ENCODE measurements around the gene LGI4. TPM values are rescaled to one million over a fixed set of nuclear protein-coding genes. Genes with fewer than 3 reads are reported as not detected.

Gene LGI4
- total RNA-seq, 1 donor from 2014 or later = 9.0 TPM

- ATAC-seq = no peak
- intact Hi-C loops (cut with micrococcal nuclease) = no loop called here
Observed at GRCh38 chr19:35095667-35096368, 39.0 kb downstream of the LGI4 start.

GRCh38 chr19:35094656-35095055 is 40.2 kb downstream of the LGI4 start:
- intact Hi-C loops (cut with micrococcal nuclease) = no loop called here
- DNase-seq = no peak
- no peak for ATAC-seq

More at GRCh38 chr19:35095667-35096368, 39.0 kb downstream of the LGI4 start:
- DNase-seq = no peak

- ATAC-seq (no peak), DNase-seq (no peak)
- intact Hi-C loops (cut with micrococcal nuclease) = no loop called here
Observed at GRCh38 chr19:35093941-35094647, 40.8 kb downstream of the LGI4 start.

- DNase-seq (no peak), ATAC-seq (no peak)
- intact Hi-C loops (cut with micrococcal nuclease) = no loop called here
Observed at GRCh38 chr19:35093430-35093829, 41.4 kb downstream of the LGI4 start.

- no peak for DNase-seq
- intact Hi-C loops (cut with micrococcal nuclease) = no loop called here
- peak; percentile 94 for ATAC-seq
Observed at GRCh38 chr19:35090506-35091214, 44.2 kb downstream of the LGI4 start.

- intact Hi-C loops (cut with micrococcal nuclease) = no loop called here
- ATAC-seq = no peak
Observed at GRCh38 chr19:35090160-35090505, 44.7 kb downstream of the LGI4 start.

GRCh38 chr19:35089554-35089953 is 45.3 kb downstream of the LGI4 start:
- ATAC-seq (no peak), DNase-seq (no peak)
- intact Hi-C loops (cut with micrococcal nuclease) = no loop called here

More at GRCh38 chr19:35090160-35090505, 44.7 kb downstream of the LGI4 start:
- no peak for DNase-seq

- ATAC-seq (no peak), DNase-seq (no peak)
- intact Hi-C loops (cut with micrococcal nuclease) = no loop called here
Observed at GRCh38 chr19:35088131-35088913, 46.5 kb downstream of the LGI4 start.

GRCh38 chr19:35087393-35087792 is 47.5 kb downstream of the LGI4 start:
- intact Hi-C loops (cut with micrococcal nuclease) = no loop called here
- DNase-seq = no peak
- ATAC-seq = no peak

GRCh38 chr19:35086455-35086854 is 48.4 kb downstream of the LGI4 start:
- intact Hi-C loops (cut with micrococcal nuclease) = no loop called here
- ATAC-seq (no peak), DNase-seq (no peak)

- ATAC-seq (no peak), DNase-seq (no peak)
- intact Hi-C loops (cut with micrococcal nuclease) = no loop called here
Observed at GRCh38 chr19:35085947-35086346, 48.9 kb downstream of the LGI4 start.

- intact Hi-C loops (cut with micrococcal nuclease) = no loop called here
- DNase-seq (no peak), ATAC-seq (no peak)
Observed at GRCh38 chr19:35084509-35084762, 50.4 kb downstream of the LGI4 start.

GRCh38 chr19:35083691-35084508 is 51.0 kb downstream of the LGI4 start:
- no peak for DNase-seq
- intact Hi-C loops (cut with micrococcal nuclease) = no loop called here
- no peak for ATAC-seq

GRCh38 chr19:35081201-35081600 is 53.7 kb downstream of the LGI4 start:
- DNase-seq (no peak), ATAC-seq (no peak)
- intact Hi-C loops (cut with micrococcal nuclease) = no loop called here

GRCh38 chr19:35080613-35081170 is 54.2 kb downstream of the LGI4 start:
- no peak for ATAC-seq
- DNase-seq = no peak
- intact Hi-C loops (cut with micrococcal nuclease) = no loop called here

- ATAC-seq = no peak
- intact Hi-C loops (cut with micrococcal nuclease) = no loop called here
- no peak for DNase-seq
Observed at GRCh38 chr19:35079826-35080225, 55.0 kb downstream of the LGI4 start.

- DNase-seq (no peak), ATAC-seq (no peak)
- intact Hi-C loops (cut with micrococcal nuclease) = no loop called here
Observed at GRCh38 chr19:35077411-35078223, 57.2 kb downstream of the LGI4 start.

GRCh38 chr19:35076657-35077056 is 58.2 kb downstream of the LGI4 start:
- DNase-seq (no peak), ATAC-seq (no peak)
- intact Hi-C loops (cut with micrococcal nuclease) = no loop called here
